Smooth muscle cell of the brain vasculature (primary cell): ENCODE data around the gene PIK3C2B.
"Not testable (repeated sequence)": the region's sequence is repeated elsewhere in the genome, so short reads cannot be mapped to it uniquely, and the experiment has no call there.

Experiments
- DNase-seq: peaks from one replicate; pipeline ENCODE4 v3.0.0-alpha.2; 2012; ENCODE audit warnings: low read depth, low spot score

PIK3C2B gene

GRCh38 chr1:204494281-204495077 is at the start of gene PIK3C2B:
Gene PIK3C2B, minus strand, starts transcription at chr1:204494805. Its CDS starts 25,003 bp downstream, at chr1:204469802.
- DNase-seq: peak; percentile 7

GRCh38 chr1:204544321-204544720 is 49.7 kb upstream of the PIK3C2B start:
- DNase-seq: no peak

- DNase-seq: no peak
Observed at GRCh38 chr1:204541626-204542025, 47.0 kb upstream of the PIK3C2B start.

GRCh38 chr1:204532832-204533231 is 38.2 kb upstream of the PIK3C2B start:
- no peak for DNase-seq

- DNase-seq: no peak
Observed at GRCh38 chr1:204530932-204531331, 36.3 kb upstream of the PIK3C2B start.

- DNase-seq: no peak
Observed at GRCh38 chr1:204529371-204529895, 34.8 kb upstream of the PIK3C2B start.

- DNase-seq: no peak
Observed at GRCh38 chr1:204528677-204529076, 34.1 kb upstream of the PIK3C2B start.

GRCh38 chr1:204528241-204528640 is 33.6 kb upstream of the PIK3C2B start:
- no peak for DNase-seq

GRCh38 chr1:204524986-204525385 is 30.4 kb upstream of the PIK3C2B start:
- no peak for DNase-seq

GRCh38 chr1:204523605-204524215 is 29.1 kb upstream of the PIK3C2B start:
- DNase-seq: no peak

GRCh38 chr1:204521941-204522521 is 27.4 kb upstream of the PIK3C2B start:
- DNase-seq: not testable (repeated sequence)

GRCh38 chr1:204520834-204521709 is 26.5 kb upstream of the PIK3C2B start:
- DNase-seq: peak; percentile 43

- DNase-seq: not testable (repeated sequence)
Observed at GRCh38 chr1:204517382-204517781, 22.8 kb upstream of the PIK3C2B start.

- DNase-seq: peak; percentile 90
Observed at GRCh38 chr1:204516180-204516879, 21.7 kb upstream of the PIK3C2B start, which contains the start of gene MDM4. Gene MDM4, plus strand, starts transcription at chr1:204516406. Its CDS starts 9,113 bp downstream, at chr1:204525519.

- no peak for DNase-seq
Observed at GRCh38 chr1:204514828-204515227, 20.2 kb upstream of the PIK3C2B start.

GRCh38 chr1:204513117-204513716 is 18.6 kb upstream of the PIK3C2B start:
- no peak for DNase-seq

GRCh38 chr1:204511366-204511765 is 16.8 kb upstream of the PIK3C2B start:
- DNase-seq: no peak

GRCh38 chr1:204509186-204509635 is 14.6 kb upstream of the PIK3C2B start:
- DNase-seq: no peak

GRCh38 chr1:204507317-204508105 is 12.9 kb upstream of the PIK3C2B start:
- DNase-seq: no peak
